ENCODE data around the gene GTF2H4. TPM values are rescaled to one million over a fixed set of nuclear protein-coding genes. Genes with fewer than 3 reads are reported as not detected.

GTF2H4 gene
- total and polyA plus RNA-seq, 2 experiments from 2014 or later, result 13.6 to 15.2 TPM

- TF ChIP-seq EZH2 (IDR thresholded peaks at IDR 0.05; ENCODE audit: borderline replicate concordance) (no peak), CTCF (IDR thresholded peaks at IDR 0.05; ENCODE audit: poor library complexity) (no peak), EZH2phosphoT487 (IDR thresholded peaks at IDR 0.05; ENCODE audit: low read depth, severe bottlenecking, unreplicated experiment) (no peak)
- Histone ChIP-seq H3K27me3 (no peaks in the 10 kb centered on the region), H3K4me1 (ENCODE audit: insufficient read depth) (peaks cover 21% of the 10 kb centered on the region), H3K27ac (peak overlapping the region; percentile 78), H3K36me3 (replicated peaks; ENCODE audit: insufficient read depth, low read depth) (no peaks in the 10 kb centered on the region), H2AFZ (no peak overlapping the region), H3K4me3 (no peak overlapping the region), H3K4me2 (no peak overlapping the region), H3K79me2 (no peaks in the 10 kb centered on the region), H4K20me1 (ENCODE audit: insufficient read depth, poor library complexity, severe bottlenecking) (no peaks in the 10 kb centered on the region), H3K9me2 (replicated peaks; ENCODE audit: insufficient read depth) (no peaks in the 10 kb centered on the region), H3K9me3 (ENCODE audit: low read depth) (no peaks in the 10 kb centered on the region)
- 79% methylated on average over 4 of the region's 4 CpGs for WGBS (ENCODE audit: low lambda C conversion rate, missing lambda C conversion rate)
- peak; percentile 58 for DNase-seq (ENCODE audit: low spot score)
Observed at GRCh38 chr6:30876039-30876730, 31.8 kb upstream of the GTF2H4 start.

- no peaks in the 10 kb centered on the region for H3K79me2 ChIP-seq
- no peaks in the 10 kb centered on the region for H3K9me3 ChIP-seq (ENCODE audit: low read depth)
- DNase-seq (ENCODE audit: low spot score), result peak; percentile 94
- H4K20me1 ChIP-seq (ENCODE audit: insufficient read depth, poor library complexity, severe bottlenecking), result no peaks in the 10 kb centered on the region
- 24% methylated on average over 15 of the region's 15 CpGs for WGBS (ENCODE audit: low lambda C conversion rate, missing lambda C conversion rate)
- H3K4me3 ChIP-seq, result no peak overlapping the region
- no peaks in the 10 kb centered on the region for H3K27me3 ChIP-seq
- TF ChIP-seq CTCF (IDR thresholded peaks at IDR 0.05; ENCODE audit: poor library complexity), result peak; percentile 92
- TF ChIP-seq EZH2phosphoT487 (IDR thresholded peaks at IDR 0.05; ENCODE audit: low read depth, severe bottlenecking, unreplicated experiment), result no peak
- peak overlapping the region; percentile 70 for H3K4me2 ChIP-seq
- no peaks in the 10 kb centered on the region for H3K36me3 ChIP-seq (replicated peaks; ENCODE audit: insufficient read depth, low read depth)
- H3K9me2 ChIP-seq (replicated peaks; ENCODE audit: insufficient read depth), result no peaks in the 10 kb centered on the region
- peaks cover 35% of the 10 kb centered on the region for H3K4me1 ChIP-seq (ENCODE audit: insufficient read depth)
- peak overlapping the region; percentile 78 for H3K27ac ChIP-seq
- H2AFZ ChIP-seq, result peak overlapping the region; percentile 72
Observed at GRCh38 chr6:30877419-30878262, 30.4 kb upstream of the GTF2H4 start.

- Histone ChIP-seq H3K36me3 (replicated peaks; ENCODE audit: insufficient read depth, low read depth) (no peaks in the 10 kb centered on the region), H3K4me3 (no peak overlapping the region), H3K27ac (peak overlapping the region; percentile 100), H3K9me2 (replicated peaks; ENCODE audit: insufficient read depth) (no peaks in the 10 kb centered on the region), H4K20me1 (ENCODE audit: insufficient read depth, poor library complexity, severe bottlenecking) (no peaks in the 10 kb centered on the region), H3K9me3 (ENCODE audit: low read depth) (no peaks in the 10 kb centered on the region), H2AFZ (no peak overlapping the region), H3K4me2 (peak overlapping the region; percentile 95), H3K79me2 (peaks cover 7% of the 10 kb centered on the region), H3K27me3 (no peaks in the 10 kb centered on the region), H3K4me1 (ENCODE audit: insufficient read depth) (peaks cover 46% of the 10 kb centered on the region)
- DNase-seq (ENCODE audit: low spot score), result no peak
- WGBS (ENCODE audit: low lambda C conversion rate, missing lambda C conversion rate), result 75% methylated on average over 8 of the region's 8 CpGs
- TF ChIP-seq CTCF (IDR thresholded peaks at IDR 0.05; ENCODE audit: poor library complexity) (no peak), EZH2 (IDR thresholded peaks at IDR 0.05; ENCODE audit: borderline replicate concordance) (no peak), EZH2phosphoT487 (IDR thresholded peaks at IDR 0.05; ENCODE audit: low read depth, severe bottlenecking, unreplicated experiment) (no peak)
Observed at GRCh38 chr6:30879684-30880427, 28.2 kb upstream of the GTF2H4 start.

Measured in hepatocyte (in vitro differentiated cells).